CD14-positive monocyte (primary cell): ENCODE results near the gene TMEM167B. TPM values are rescaled to one million over a fixed set of nuclear protein-coding genes. Genes with fewer than 3 reads are reported as not detected.

ENCODE experiments used
- DNase-seq, 3 donors: peaks; one replicate each; pipeline ENCODE4 v3.0.0-alpha.2; 2011 to 2022
- H2AFZ ChIP-seq: 2 replicates; pipeline ENCODE4 v1.6.0; 2012; ENCODE audit warnings: mild to moderate bottlenecking, low read depth, low read length, inconsistent platforms; ENCODE audit not compliant: insufficient read depth, poor library complexity, severe bottlenecking
- H3K27ac ChIP-seq, 2 donors: 1 replicate in 1 of 2; 2 replicates in 1 of 2; pipeline ENCODE4 v1.5.1; 2012 to 2013; ENCODE audit warnings: low read length in 2 of 2, control low read depth in 1 of 2, inconsistent platforms in 1 of 2, low read depth in 1 of 2, mild to moderate bottlenecking in 1 of 2
- H3K27me3 ChIP-seq, 2 donors: one replicate each; pipeline versions ENCODE4 v1.6.0 to v1.6.1; 2011 to 2013; ENCODE audit warnings: low read length in 2 of 2; ENCODE audit not compliant: control insufficient read depth in 2 of 2, insufficient read depth in 2 of 2
- H3K36me3 ChIP-seq, 2 donors: replicated peaks in 1 of 2; 1 replicate in 1 of 2; 2 replicates in 1 of 2; pipeline versions ENCODE4 v1.5.1 to v1.6.1; 2012 to 2013; ENCODE audit warnings: low read length in 2 of 2, control low read depth in 1 of 2, inconsistent platforms in 1 of 2, mild to moderate bottlenecking in 1 of 2; ENCODE audit not compliant: insufficient read depth in 2 of 2, control insufficient read depth in 1 of 2
- H3K4me1 ChIP-seq, 2 donors: 1 replicate in 1 of 2; 2 replicates in 1 of 2; pipeline versions ENCODE4 v1.5.1 to v1.6.1; 2012 to 2013; ENCODE audit warnings: low read length in 2 of 2, control low read depth in 1 of 2, inconsistent platforms in 1 of 2, mild to moderate bottlenecking in 1 of 2, moderate library complexity in 1 of 2; ENCODE audit not compliant: insufficient read depth in 2 of 2, control insufficient read depth in 1 of 2
- H3K4me2 ChIP-seq: replicated peaks from 2 replicates; pipeline ENCODE3; 2012; ENCODE audit warnings: low read length, moderate library complexity, mild to moderate bottlenecking; ENCODE audit not compliant: poor library complexity, severe bottlenecking; ENCODE audit errors: extremely low read depth
- H3K4me3 ChIP-seq, 3 experiments: fragments of 200-600 bp in 1 of 3; sonication (generic) in 1 of 3; replicated peaks in 1 of 3; 1 replicate in 2 of 3; 2 replicates in 1 of 3; pipeline ENCODE4 v1.5.1; 2011 to 2013; ENCODE audit warnings: low read length in 3 of 3, mild to moderate bottlenecking in 3 of 3, control low read depth in 2 of 3, low read depth in 2 of 3, inconsistent platforms in 1 of 3, moderate library complexity in 1 of 3
- H3K79me2 ChIP-seq: 2 replicates; pipeline ENCODE4 v1.6.0; 2012; ENCODE audit warnings: mild to moderate bottlenecking, control low read depth, inconsistent platforms, low read length, moderate library complexity; ENCODE audit not compliant: insufficient read depth
- H3K9ac ChIP-seq: 2 replicates; pipeline ENCODE4 v1.6.0; 2017; ENCODE audit warnings: low read length, mild to moderate bottlenecking; ENCODE audit not compliant: insufficient read depth, poor library complexity, severe bottlenecking
- H3K9me3 ChIP-seq, 2 donors: replicated peaks in 1 of 2; 1 replicate in 1 of 2; 2 replicates in 1 of 2; pipeline versions ENCODE4 v1.5.1 to v1.6.1; 2012 to 2013; ENCODE audit warnings: low read length in 2 of 2, control low read depth in 1 of 2; ENCODE audit not compliant: control insufficient read depth in 1 of 2, insufficient read depth in 1 of 2
- H4K20me1 ChIP-seq: 2 replicates; pipeline ENCODE4 v1.6.0; 2012; ENCODE audit warnings: mild to moderate bottlenecking, low read length, control low read depth, moderate library complexity; ENCODE audit not compliant: insufficient read depth
- H3K27ac Mint-ChIP-seq, 7 donors: one replicate each; pipeline ENCODE4 v1.8.0; 2020; ENCODE audit warnings: mild to moderate bottlenecking in 7 of 7, mixed read lengths in 7 of 7, moderate library complexity in 6 of 7, inconsistent platforms in 2 of 7
- H3K27me3 Mint-ChIP-seq, 3 donors: one replicate each; pipeline ENCODE4 v1.8.0; 2021 to 2022; ENCODE audit warnings: low read depth in 3 of 3, mild to moderate bottlenecking in 3 of 3, mixed read lengths in 3 of 3, moderate library complexity in 3 of 3, inconsistent platforms in 1 of 3
- H3K36me3 Mint-ChIP-seq, 2 donors: one replicate each; pipeline ENCODE4 v1.8.0; 2020; ENCODE audit warnings: mixed read lengths in 2 of 2, inconsistent platforms in 1 of 2, mild to moderate bottlenecking in 1 of 2
- H3K4me1 Mint-ChIP-seq: one replicate; pipeline ENCODE4 v1.8.0; 2020; ENCODE audit warnings: mild to moderate bottlenecking, mixed read lengths
- H3K4me3 Mint-ChIP-seq, 2 donors: one replicate each; pipeline ENCODE4 v1.8.0; 2020; ENCODE audit warnings: mild to moderate bottlenecking in 2 of 2, mixed read lengths in 2 of 2, moderate library complexity in 1 of 2
- H3K9me3 Mint-ChIP-seq, 7 donors: one replicate each; pipeline ENCODE4 v1.8.0; 2020 to 2022; ENCODE audit warnings: mixed read lengths in 7 of 7, mild to moderate bottlenecking in 6 of 7, moderate library complexity in 6 of 7, inconsistent platforms in 2 of 7
- CTCF ChIP-seq: fragments of 200-600 bp; IDR thresholded peaks from one replicate; pipeline ENCODE4 v1.8.0; 2022; ENCODE audit warnings: antibody characterized with exemption, mild to moderate bottlenecking
- WGBS: methylation state at CpG from one replicate; pipeline ENCODE4 v1.1.5; 2013; ENCODE audit warnings: missing lambda C conversion rate; ENCODE audit not compliant: insufficient coverage; 5-methylcytosine and 5-hydroxymethylcytosine counted together
- intact Hi-C, 2 donors: fragments of 100-400 bp; cut with micrococcal nuclease; formaldehyde crosslinking; loops; one replicate each; pipeline versions ENCODE4 v1.15.0 to v1.15.1; 2023
- polyA plus RNA-seq, 3 donors: library from polyadenylated mRNA; depleted of rRNA in 1 of 3; unstranded in 2 of 3; stranded (reverse) in 1 of 3; fragments of 300-500 nt in 2 of 3; fragments of >200 nt in 1 of 3; fragmentation: Illumina TruSeq in 2 of 3; gene quantifications; 1 replicate in 2 of 3; 2 replicates in 1 of 3; pipeline ENCODE4 v1.2.3, GENCODE V29; 2012 to 2021

TMEM167B gene
- polyA plus RNA-seq, 3 donors = 39.2 to 50.8 (median 43.3) TPM

- peaks cover 31 to 39% of the 10 kb centered on the region in 2 donors for H3K4me1 ChIP-seq
- H3K9me3 Mint-ChIP-seq = no peaks in the 10 kb centered on the region
- no peak overlapping the region for H3K4me3 ChIP-seq
- H3K4me3 Mint-ChIP-seq = no peak overlapping the region
- H3K4me1 Mint-ChIP-seq = peaks cover 42% of the 10 kb centered on the region
- H3K9me3 ChIP-seq = no peaks in the 10 kb centered on the region
- H3K27me3 ChIP-seq = no peaks in the 10 kb centered on the region
- intact Hi-C loops = no loop called here
- H3K4me2 ChIP-seq = no peak overlapping the region
- H3K27ac ChIP-seq = no peak overlapping the region
- 100% methylated on average over 2 of the region's 3 CpGs for WGBS
- no peaks in the 10 kb centered on the region for H3K79me2 ChIP-seq
- no peak overlapping the region for H3K27ac Mint-ChIP-seq
- peaks cover 0 to 3% (median 0%) of the 10 kb centered on the region in 3 donors for H3K27me3 Mint-ChIP-seq
- H3K36me3 ChIP-seq = no peaks in the 10 kb centered on the region
- H4K20me1 ChIP-seq = no peaks in the 10 kb centered on the region
- DNase-seq = no peak
- H3K9ac ChIP-seq = no peak overlapping the region
- H2AFZ ChIP-seq = no peak overlapping the region
- no peaks in the 10 kb centered on the region for H3K36me3 Mint-ChIP-seq
- no peak for TF ChIP-seq CTCF
These were observed 45.4 kb downstream of the TMEM167B start for GRCh38 chr1:109135940-109136339.

GRCh38 chr1:109136766-109137165, 46.2 kb downstream of the TMEM167B start:
- DNase-seq = no peak
- 100% methylated on average over 3 of the region's 6 CpGs for WGBS
- Histone ChIP-seq H3K36me3 (no peaks in the 10 kb centered on the region), H3K79me2 (no peaks in the 10 kb centered on the region), H3K9ac (no peak overlapping the region), H4K20me1 (no peaks in the 10 kb centered on the region), H3K4me2 (no peak overlapping the region), H3K9me3 (no peaks in the 10 kb centered on the region), H3K27ac (no peak overlapping the region), H3K4me1 (peaks cover 31 to 39% of the 10 kb centered on the region in 2 donors), H2AFZ (no peak overlapping the region), H3K27me3 (no peaks in the 10 kb centered on the region), H3K4me3 (no peak overlapping the region)
- no peaks in the 10 kb centered on the region for H3K36me3 Mint-ChIP-seq
- peaks cover 40% of the 10 kb centered on the region for H3K4me1 Mint-ChIP-seq
- H3K27ac Mint-ChIP-seq = no peak overlapping the region
- intact Hi-C loops = no loop called here
- no peak overlapping the region for H3K4me3 Mint-ChIP-seq
- TF ChIP-seq CTCF = no peak
- H3K27me3 Mint-ChIP-seq = peaks cover 0 to 3% (median 2%) of the 10 kb centered on the region in 3 donors
- H3K9me3 Mint-ChIP-seq = peaks cover 0 to 3% (median 0%) of the 10 kb centered on the region in 7 donors
